Right renal pelvis (tissue), 4 donors: ENCODE measurements around the gene CCDC170. TPM values are rescaled to one million over a fixed set of nuclear protein-coding genes. Genes with fewer than 3 reads are reported as not detected.

Experiments used
- DNase-seq, 4 donors: peaks; one replicate each; pipeline ENCODE4 v3.0.0-alpha.2; 2013; ENCODE audit warnings: low read depth in 4 of 4, low spot score in 3 of 4, missing footprints in 1 of 4
- polyA plus RNA-seq, 4 donors: library from polyadenylated mRNA; unstranded; fragments of 120-200 nt; gene quantifications; one replicate each; pipeline ENCODE4 v1.2.1, GENCODE V29; 2013; ENCODE audit not compliant: insufficient read length in 4 of 4

CCDC170 gene
- polyA plus RNA-seq, 4 donors: 2.1 to 3.6 (median 2.8) TPM

DNA sequence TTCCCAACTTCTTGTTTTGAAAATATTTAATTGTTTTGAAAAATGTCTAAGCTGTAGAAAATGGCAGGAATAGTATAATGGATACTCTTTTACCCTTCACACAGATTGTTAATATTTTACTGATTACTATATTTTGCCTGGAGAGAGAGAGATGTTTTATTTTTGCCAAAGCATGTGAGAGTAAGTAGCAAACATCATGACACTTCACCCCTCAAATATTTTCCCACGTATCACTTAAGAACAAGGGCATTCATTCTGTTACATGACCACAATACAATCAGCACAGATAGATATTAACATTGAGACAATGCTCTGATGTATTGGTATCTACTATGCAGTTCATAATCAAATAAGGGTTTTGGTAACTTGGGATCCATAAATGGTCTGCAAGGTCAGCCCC is 116.5 kb downstream of the CCDC170 start:
- DNase-seq: no peak

DNA sequence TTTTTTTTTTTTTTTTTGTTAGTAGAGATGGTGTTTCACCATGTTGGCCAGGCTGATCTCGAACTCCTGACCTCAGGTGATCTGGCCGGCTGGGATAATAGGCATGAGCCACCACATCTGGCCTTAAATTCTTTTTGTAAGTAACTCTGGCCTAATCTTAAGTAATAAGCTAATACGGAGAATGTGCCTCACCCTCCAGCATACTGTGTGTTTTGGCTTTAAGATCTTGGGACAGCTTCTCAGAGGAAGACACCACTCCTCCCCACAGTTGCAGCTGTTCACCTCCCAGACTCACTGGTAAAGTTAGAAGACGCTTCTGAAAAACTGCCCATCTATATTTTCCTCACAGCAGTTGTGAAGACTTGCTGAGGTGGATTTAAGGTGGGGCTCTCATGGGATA is 120.8 kb downstream of the CCDC170 start:
- DNase-seq: no peak

DNA sequence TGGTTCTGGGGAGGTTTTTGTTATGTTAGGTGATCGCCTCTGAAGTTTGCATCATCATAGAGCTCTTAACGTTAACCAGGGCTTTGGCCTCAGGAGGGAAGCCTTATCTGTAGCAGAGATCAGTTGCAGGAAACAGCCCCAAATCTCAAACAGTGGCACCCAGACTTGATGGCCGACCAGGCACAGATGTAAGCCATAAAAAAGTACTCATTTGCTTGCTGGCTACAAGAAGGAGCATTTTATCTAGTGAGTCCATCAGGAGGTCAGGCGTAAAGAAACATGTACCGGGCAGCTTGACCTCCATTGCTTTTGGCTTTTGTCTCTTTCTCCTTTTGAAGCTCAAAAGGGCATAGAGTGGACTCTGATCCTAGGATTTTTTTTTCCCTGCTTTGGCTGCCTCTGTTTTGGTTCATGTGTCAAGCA is 122.3 kb downstream of the CCDC170 start:
- DNase-seq: no peak

DNA sequence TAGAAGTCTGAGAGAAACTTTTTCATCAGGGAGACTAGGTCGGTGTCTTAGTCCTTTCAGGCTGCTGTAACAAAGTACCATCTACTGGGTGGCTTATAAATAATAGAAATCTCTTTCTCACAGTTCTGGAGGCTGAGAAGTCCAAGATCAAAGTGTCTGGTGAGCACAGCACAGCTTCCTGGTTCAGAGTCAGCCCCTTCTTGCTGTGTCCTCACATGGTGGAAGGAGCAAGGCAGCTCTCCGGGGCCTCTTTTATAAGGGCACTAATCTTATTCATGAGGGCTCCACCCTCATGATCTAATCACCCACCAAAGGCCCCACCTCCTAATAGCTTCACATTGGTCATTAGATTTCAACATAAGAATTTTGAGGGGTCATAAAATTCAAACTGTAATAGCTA is 122.8 kb downstream of the CCDC170 start:
- DNase-seq: no peak

DNA sequence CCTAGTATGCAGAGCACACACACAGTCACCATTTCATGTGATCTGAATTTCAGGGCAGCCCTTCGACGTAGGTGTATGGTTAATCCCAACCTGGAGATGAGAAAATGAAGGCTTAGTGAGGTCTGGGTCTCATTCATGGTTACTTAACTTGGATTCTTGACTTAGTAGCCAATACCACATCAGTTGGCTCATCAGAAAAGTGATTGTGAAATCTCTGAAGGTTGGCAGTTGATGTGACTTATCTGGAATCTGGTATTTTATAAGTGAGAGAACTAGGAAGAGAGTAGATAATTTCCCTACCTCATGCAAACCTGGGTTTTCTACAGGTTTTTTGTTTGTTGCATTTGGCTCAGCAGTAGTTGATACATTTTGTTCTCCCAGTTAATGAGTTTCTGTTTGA is 123.7 kb downstream of the CCDC170 start:
- DNase-seq: no peak

- DNase-seq: no peak
Measured at GRCh38 chr6:151618717-151619116, 124.9 kb downstream of the CCDC170 start.

GRCh38 chr6:151620179-151620578 is 126.4 kb downstream of the CCDC170 start:
- no peak for DNase-seq

GRCh38 chr6:151624071-151624470 is 130.3 kb downstream of the CCDC170 start:
- DNase-seq: no peak

- DNase-seq: no peak
Measured at GRCh38 chr6:151624481-151624880, 130.7 kb downstream of the CCDC170 start.

GRCh38 chr6:151624900-151625536 is 131.2 kb downstream of the CCDC170 start:
- no peak for DNase-seq

- no peak for DNase-seq
Measured at GRCh38 chr6:151627689-151628444, 134.1 kb downstream of the CCDC170 start.

GRCh38 chr6:151629791-151630190 is 136.0 kb downstream of the CCDC170 start:
- no peak for DNase-seq

GRCh38 chr6:151630387-151630786 is 136.6 kb downstream of the CCDC170 start:
- DNase-seq: no peak

DNA sequence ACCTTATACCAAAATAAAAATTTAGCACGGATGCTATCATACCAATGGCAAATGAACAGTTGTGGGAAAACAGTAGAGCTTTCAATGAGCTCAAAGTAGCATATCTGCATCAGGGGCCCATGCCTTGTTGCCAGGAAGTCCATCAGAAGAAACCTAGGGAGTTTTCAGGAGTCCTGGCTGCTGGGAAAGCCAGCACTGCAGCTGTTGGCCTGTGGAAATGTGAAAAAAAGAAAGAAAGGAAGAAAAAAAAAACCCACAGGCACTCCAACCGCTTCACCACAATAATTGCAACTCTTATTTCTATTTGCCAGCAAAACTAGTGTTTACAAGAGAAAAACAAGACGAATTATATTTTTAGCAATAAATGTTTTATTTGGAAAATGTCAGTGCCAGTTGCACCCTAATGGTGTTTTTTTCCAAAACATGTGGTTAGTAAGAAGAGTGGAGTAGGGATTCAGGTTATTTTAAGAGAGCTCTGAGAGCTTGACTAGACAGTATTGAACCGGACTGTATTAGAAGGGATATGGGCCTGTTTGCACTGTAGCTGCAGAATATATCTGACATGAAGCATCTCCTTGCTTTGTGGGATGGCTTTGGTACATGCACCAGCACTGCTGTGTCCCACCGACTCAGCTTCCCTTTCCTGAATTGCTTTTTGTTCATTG is 137.3 kb downstream of the CCDC170 start:
- no peak for DNase-seq

- DNase-seq: no peak
Measured at GRCh38 chr6:151632415-151632987, 138.7 kb downstream of the CCDC170 start.

- no peak for DNase-seq
Measured at GRCh38 chr6:151633526-151634335, 139.9 kb downstream of the CCDC170 start.

- no peak for DNase-seq
Measured at GRCh38 chr6:151634336-151634720, 140.5 kb downstream of the CCDC170 start.

DNA sequence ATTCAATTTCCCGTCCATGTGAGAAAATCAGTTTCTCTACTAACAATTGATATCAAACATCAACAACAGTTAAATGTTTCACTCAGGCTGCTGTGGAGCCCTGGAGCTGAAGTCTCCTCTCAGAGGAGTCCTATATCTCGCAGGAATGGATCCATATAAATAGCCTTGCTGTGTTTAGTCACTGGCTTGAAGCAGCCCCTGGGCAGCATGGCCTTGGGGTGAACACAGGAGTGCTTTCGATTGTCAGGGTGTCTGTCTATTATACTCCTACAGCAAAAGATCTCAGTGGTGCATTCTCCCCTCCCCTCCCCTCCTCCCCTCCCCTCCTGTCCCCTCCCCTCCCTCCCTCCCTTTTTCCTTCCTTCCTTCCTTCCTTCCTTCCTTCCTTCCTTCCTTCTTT is 141.9 kb downstream of the CCDC170 start:
- DNase-seq: no peak

- DNase-seq: no peak
Measured at GRCh38 chr6:151637814-151638213, 144.0 kb downstream of the CCDC170 start.

DNA sequence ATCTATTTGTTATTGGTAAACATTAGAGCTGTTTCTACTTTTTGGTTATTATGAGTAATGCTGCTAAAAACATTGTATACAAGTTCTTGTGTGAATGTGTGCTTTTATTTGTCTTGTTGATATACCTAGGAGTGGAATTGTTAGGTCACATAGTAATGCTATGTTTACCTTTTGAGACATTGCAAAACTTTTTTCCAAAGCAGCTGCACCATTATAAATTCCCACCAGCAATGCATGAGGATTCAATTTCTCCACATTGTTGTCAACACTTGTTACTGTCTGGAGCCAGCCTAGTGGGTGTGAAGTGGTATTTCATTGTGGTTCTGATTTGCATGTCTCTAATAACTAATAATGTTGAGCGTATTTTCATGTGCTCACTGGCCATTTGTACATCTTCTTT is 145.9 kb downstream of the CCDC170 start:
- DNase-seq: no peak

DNA sequence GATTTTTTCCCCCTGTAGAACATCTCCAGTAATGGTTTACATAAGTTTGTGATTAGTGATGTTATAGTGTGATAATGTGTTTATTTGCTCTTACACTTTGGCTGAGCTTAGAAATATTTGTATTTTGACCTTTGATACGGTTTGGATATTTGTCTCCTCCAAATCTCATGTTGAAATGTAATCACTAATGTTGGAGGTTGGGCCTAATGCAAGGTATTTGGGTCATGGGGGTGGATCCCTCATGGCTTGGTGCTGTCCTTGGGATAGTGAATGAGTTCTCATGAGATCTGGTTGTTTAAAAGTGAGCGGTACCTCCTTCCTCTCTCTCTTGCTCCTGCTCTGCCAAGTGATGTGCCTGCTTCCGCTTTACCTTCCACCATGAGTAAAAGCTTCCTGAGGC is 147.2 kb downstream of the CCDC170 start:
- no peak for DNase-seq
